Mesodermal cell (in vitro differentiated cells): ENCODE measurements around the gene APLN.

Experiments
- H3K27ac ChIP-seq: 2 replicates; pipeline ENCODE4 v1.7.0; 2013; ENCODE audit warnings: mild to moderate bottlenecking, low read depth, low read length, moderate library complexity; ENCODE audit not compliant: severe bottlenecking
- H3K36me3 ChIP-seq: 2 replicates; pipeline ENCODE4 v1.7.1; 2013; ENCODE audit warnings: mild to moderate bottlenecking, low read length, moderate library complexity; ENCODE audit not compliant: control insufficient read depth, insufficient read depth
- H3K4me1 ChIP-seq: one replicate; pipeline ENCODE4 v1.7.1; 2013; ENCODE audit warnings: mild to moderate bottlenecking, low read length; ENCODE audit not compliant: insufficient read depth, control insufficient read depth, poor library complexity, severe bottlenecking
- H3K4me3 ChIP-seq: 2 replicates; pipeline ENCODE4 v1.7.0; 2013; ENCODE audit warnings: low read length, control low read depth, mild to moderate bottlenecking; ENCODE audit not compliant: insufficient read depth, poor library complexity, severe bottlenecking; ENCODE audit errors: extremely low read depth
- H3K9me3 ChIP-seq: 2 replicates; pipeline ENCODE4 v1.7.1; 2013; ENCODE audit warnings: mild to moderate bottlenecking, low read length, moderate library complexity; ENCODE audit not compliant: control insufficient read depth
- WGBS, 2 experiments: methylation state at CpG; one replicate each; pipeline ENCODE4 v1.1.5; 2013; ENCODE audit warnings: missing lambda C conversion rate in 2 of 2; ENCODE audit not compliant: insufficient coverage in 2 of 2; 5-methylcytosine and 5-hydroxymethylcytosine counted together

The APLN gene

GRCh38 chrX:129661369-129661768 is 6.6 kb upstream of the APLN start:
- no peak overlapping the region for H3K27ac ChIP-seq
- WGBS, 2 experiments: no CpG with 5 or more reads among the region's 1 CpG
- no peak overlapping the region for H3K4me3 ChIP-seq
- H3K9me3 ChIP-seq: no peaks in the 10 kb centered on the region
- peaks cover 14% of the 10 kb centered on the region for H3K4me1 ChIP-seq
- H3K36me3 ChIP-seq: no peaks in the 10 kb centered on the region

DNA sequence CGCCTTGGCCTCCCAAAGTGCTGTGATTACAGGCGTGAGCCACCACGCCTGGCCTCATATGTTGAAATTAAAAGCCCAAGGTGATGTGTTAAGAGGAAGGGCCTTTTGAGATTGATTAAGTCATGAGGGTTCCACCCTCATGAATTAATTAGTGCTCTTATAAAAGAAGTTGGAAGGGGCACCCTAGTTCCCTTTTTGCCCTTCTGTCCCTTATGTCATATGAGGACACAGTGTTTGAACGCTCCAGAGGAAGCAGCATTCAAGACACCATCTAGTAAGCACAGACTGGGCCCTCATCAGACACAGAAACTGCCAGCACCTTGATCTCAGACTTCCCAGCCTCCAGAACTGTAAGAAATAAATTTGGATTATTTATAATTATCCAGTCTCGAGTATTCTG is 5.1 kb upstream of the APLN start:
- Histone ChIP-seq H3K36me3 (no peaks in the 10 kb centered on the region), H3K4me1 (peaks cover 6% of the 10 kb centered on the region), H3K9me3 (no peaks in the 10 kb centered on the region), H3K4me3 (no peak overlapping the region), H3K27ac (no peak overlapping the region)
- WGBS, 2 experiments: 100% methylated on average over 2 of the region's 5 CpGs; no CpG with 5 or more reads in 1 of the 2 experiments

- Histone ChIP-seq H3K4me3 (no peak overlapping the region), H3K36me3 (no peaks in the 10 kb centered on the region), H3K27ac (no peak overlapping the region), H3K9me3 (no peaks in the 10 kb centered on the region), H3K4me1 (peaks cover 7% of the 10 kb centered on the region)
- WGBS, 2 experiments: 100% methylated on average over 1 of the region's 2 CpGs; no CpG with 5 or more reads in 1 of the 2 experiments
These were observed 4.4 kb upstream of the APLN start for GRCh38 chrX:129659141-129659540.

- no peak overlapping the region for H3K27ac ChIP-seq
- H3K4me1 ChIP-seq: peaks cover 7% of the 10 kb centered on the region
- 100% methylated on average over 2 of the region's 5 CpGs; no CpG with 5 or more reads in 1 of the 2 experiments for WGBS, 2 experiments
- no peaks in the 10 kb centered on the region for H3K36me3 ChIP-seq
- no peaks in the 10 kb centered on the region for H3K9me3 ChIP-seq
- H3K4me3 ChIP-seq: no peak overlapping the region
These were observed 3.7 kb upstream of the APLN start for GRCh38 chrX:129658429-129658828.

DNA sequence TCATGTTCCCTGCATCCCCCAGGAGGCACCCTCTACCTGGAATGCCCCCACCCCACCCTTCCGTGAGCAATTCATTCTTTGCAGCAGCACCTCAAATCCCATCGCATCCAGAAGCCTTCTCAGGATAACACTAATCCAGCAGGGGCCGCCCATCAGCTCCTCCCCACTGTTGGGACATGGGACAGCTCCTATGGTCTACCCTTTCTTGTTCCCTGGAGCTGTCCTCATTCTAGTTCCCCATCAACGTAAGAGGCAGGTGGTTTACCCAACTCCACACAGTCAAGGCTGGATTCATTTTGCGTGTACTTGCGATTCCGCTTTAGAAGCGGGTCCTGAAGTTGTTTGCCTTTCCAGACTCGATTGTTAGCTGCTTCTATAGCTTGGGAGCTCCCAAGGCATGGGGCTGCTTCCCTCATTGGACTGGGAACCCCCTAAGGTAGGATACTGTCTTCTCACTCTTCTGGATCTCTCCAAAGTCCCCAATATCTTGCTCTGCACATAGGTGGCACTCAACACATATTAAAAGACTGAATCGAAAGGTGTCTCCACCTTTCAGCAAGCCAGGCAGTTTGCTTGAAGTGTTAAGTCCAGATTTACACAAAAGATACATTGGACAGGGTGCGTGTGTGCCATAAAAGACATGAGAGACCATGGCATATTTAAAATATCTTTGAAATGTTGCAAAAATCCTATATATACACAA is 942 bp upstream of the APLN start:
- H3K36me3 ChIP-seq: no peaks in the 10 kb centered on the region
- H3K9me3 ChIP-seq: no peaks in the 10 kb centered on the region
- H3K27ac ChIP-seq: no peak overlapping the region
- WGBS, 2 experiments: 28 to 57% methylated on average over 5 to 7 of the region's 11 CpGs
- H3K4me3 ChIP-seq: no peak overlapping the region
- peaks cover 3% of the 10 kb centered on the region for H3K4me1 ChIP-seq

- Histone ChIP-seq H3K4me3 (peak overlapping the region; percentile 33), H3K9me3 (no peaks in the 10 kb centered on the region), H3K4me1 (peaks cover 3% of the 10 kb centered on the region), H3K27ac (no peak overlapping the region), H3K36me3 (no peaks in the 10 kb centered on the region)
- WGBS, 2 experiments: 4 to 6% methylated on average over 11 to 24 of the region's 57 CpGs
These were observed 645 bp downstream of the APLN start for GRCh38 chrX:129653971-129654651.

GRCh38 chrX:129653181-129653970 is 1.4 kb downstream of the APLN start:
- H3K4me3 ChIP-seq: no peak overlapping the region
- H3K9me3 ChIP-seq: no peaks in the 10 kb centered on the region
- WGBS, 2 experiments: 57 to 60% methylated on average over 1 to 8 of the region's 10 CpGs
- H3K27ac ChIP-seq: no peak overlapping the region
- H3K36me3 ChIP-seq: no peaks in the 10 kb centered on the region
- H3K4me1 ChIP-seq: peaks cover 3% of the 10 kb centered on the region

- no peaks in the 10 kb centered on the region for H3K36me3 ChIP-seq
- H3K9me3 ChIP-seq: no peaks in the 10 kb centered on the region
- H3K4me1 ChIP-seq: peaks cover 3% of the 10 kb centered on the region
- WGBS, 2 experiments: 90 to 94% methylated on average over 7 of the region's 8 CpGs
- no peak overlapping the region for H3K4me3 ChIP-seq
- H3K27ac ChIP-seq: no peak overlapping the region
These were observed 2.1 kb downstream of the APLN start for GRCh38 chrX:129652565-129653169.

DNA sequence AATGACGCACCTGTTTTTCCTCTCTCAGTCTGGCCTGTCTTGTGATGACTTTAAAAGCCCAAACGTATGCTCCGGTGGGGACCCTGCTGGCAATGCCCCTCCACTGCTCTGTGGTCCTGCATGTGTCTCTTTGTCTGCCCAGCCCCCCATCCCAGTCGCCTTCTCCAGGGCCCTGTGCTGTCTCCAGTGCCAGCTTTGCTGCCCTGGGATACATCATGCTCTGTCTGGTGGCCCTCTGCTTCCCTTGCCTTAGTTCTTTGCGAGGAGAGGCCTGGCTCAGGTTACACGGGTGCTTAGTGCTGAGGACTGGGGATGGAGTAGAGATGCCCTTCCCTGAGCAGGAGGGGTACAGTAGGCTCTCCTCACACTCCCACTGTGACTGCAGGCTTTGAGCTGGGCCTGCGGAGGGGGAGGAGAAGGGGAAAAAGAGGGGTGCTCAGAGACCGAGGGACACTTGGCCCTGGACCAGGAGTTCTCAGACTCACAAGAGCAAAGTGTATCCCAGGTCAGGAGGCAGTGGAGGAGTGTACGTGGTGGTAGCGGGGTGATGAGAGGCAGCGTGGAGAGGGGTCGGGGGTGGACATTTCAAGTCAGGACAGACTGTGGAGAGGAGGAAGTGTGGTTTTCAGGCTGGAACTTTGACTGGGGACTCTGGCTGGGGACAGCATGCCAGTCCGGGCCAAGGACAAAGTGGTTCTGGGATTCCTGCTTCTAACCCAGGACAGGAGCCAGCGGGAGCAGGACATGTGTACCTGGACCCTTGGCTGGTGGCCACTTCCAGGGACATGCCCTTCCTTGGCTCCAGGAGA is 2.8 kb downstream of the APLN start:
- Histone ChIP-seq H3K27ac (no peak overlapping the region), H3K4me3 (no peak overlapping the region), H3K9me3 (no peaks in the 10 kb centered on the region), H3K4me1 (peaks cover 3% of the 10 kb centered on the region), H3K36me3 (no peaks in the 10 kb centered on the region)
- WGBS, 2 experiments: 77 to 98% methylated on average over 5 to 6 of the region's 14 CpGs
